Measurements from ENCODE around the gene ZNF277.

GRCh38 chr7:112271162-112271561 lies 64.7 kb downstream of the ZNF277 start:
- TF ChIP-seq CTCF (IDR thresholded peaks at IDR 0.05) (no peak), POLR2A (IDR thresholded peaks at IDR 0.05) (no peak)
